ENCODE data around the gene RGL4.
"Not testable (repeated sequence)": the region's sequence is repeated elsewhere in the genome, so short reads cannot be mapped to it uniquely, and the experiment has no call there.

RGL4 gene, protein sequence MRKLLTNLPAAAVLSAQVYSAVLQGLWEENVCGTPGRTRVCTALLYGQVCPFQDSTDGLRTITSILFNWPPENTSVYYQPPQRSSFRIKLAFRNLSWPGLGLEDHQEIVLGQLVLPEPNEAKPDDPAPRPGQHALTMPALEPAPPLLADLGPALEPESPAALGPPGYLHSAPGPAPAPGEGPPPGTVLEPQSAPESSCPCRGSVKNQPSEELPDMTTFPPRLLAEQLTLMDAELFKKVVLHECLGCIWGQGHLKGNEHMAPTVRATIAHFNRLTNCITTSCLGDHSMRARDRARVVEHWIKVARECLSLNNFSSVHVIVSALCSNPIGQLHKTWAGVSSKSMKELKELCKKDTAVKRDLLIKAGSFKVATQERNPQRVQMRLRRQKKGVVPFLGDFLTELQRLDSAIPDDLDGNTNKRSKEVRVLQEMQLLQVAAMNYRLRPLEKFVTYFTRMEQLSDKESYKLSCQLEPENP

GRCh38 chr22:23690713-23691112 lies at the start of gene RGL4:
TSS of gene RGL4 (plus strand) at chr22:23691013. CDS start at chr22:23692031, 1,018 bp downstream.
- DNase-seq: no peak

GRCh38 chr22:23646526-23646925 lies 44.3 kb upstream of the RGL4 start:
- not testable (repeated sequence) for DNase-seq

GRCh38 chr22:23649071-23649501 lies 41.7 kb upstream of the RGL4 start:
- no peak for DNase-seq

- DNase-seq: no peak
These were observed 39.1 kb upstream of the RGL4 start for GRCh38 chr22:23651676-23652075.

DNA sequence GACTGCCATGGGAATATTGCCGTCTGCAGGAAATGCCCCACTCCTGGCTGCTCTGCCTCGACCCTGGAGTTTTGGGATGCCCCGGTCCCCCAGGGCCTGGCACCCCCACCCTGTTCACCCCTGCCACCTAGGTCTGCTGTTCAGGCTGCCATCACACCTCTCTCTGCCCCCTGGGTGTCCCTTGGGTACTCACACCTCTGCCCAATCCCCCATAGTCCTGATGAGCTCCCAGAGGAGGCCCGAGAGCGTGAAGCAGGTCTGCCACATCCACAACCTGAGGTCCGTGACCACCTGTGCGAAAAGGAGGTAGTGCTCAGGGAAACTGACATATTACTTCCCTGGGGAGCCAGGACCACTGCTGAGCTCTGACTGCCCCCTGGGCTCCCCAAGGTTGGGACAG lies 38.5 kb upstream of the RGL4 start:
- DNase-seq: no peak

GRCh38 chr22:23652711-23653110 lies 38.1 kb upstream of the RGL4 start:
- DNase-seq: no peak

GRCh38 chr22:23655891-23656475 lies 34.8 kb upstream of the RGL4 start:
- DNase-seq: no peak

DNA sequence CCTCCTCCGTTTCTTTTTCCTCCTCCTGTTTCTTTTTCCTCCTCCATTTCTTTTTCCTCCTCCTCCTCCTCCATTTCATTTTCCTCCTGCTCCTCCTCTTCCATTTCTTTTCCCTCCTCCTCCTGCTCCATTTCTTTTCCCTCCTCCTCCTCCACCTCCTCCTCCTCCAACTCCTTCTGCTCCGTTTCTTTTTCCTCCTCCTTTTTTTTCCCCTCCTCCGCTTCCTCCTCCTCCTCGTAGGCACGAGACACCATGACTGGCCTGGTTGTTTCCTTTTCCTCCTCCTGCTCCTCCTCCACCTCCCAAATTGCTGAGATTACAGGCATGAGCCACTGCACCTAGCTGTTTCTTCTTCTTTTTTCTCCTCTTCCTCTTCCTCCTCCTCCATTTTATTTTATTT lies 33.1 kb upstream of the RGL4 start:
- DNase-seq: no peak

DNA sequence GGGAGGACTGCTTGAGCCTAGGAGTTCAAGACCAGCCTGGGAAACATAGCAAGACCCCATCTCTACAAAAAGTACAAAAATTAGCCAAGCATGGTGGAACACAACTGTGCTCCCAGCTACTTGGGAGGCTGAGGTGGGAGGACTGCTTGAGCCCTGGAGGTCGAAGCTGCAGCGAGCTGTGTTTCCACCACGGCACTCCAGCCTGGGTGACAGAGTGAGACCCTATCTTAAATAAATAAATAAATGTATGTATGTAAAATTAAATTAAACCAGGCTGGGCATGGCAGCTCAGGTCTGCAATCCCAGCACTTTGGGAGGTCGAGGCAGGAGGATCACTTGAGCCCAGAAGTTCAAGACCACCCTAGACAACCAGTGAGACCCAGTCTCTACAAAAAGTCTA lies 30.4 kb upstream of the RGL4 start:
- DNase-seq: not testable (repeated sequence)

DNA sequence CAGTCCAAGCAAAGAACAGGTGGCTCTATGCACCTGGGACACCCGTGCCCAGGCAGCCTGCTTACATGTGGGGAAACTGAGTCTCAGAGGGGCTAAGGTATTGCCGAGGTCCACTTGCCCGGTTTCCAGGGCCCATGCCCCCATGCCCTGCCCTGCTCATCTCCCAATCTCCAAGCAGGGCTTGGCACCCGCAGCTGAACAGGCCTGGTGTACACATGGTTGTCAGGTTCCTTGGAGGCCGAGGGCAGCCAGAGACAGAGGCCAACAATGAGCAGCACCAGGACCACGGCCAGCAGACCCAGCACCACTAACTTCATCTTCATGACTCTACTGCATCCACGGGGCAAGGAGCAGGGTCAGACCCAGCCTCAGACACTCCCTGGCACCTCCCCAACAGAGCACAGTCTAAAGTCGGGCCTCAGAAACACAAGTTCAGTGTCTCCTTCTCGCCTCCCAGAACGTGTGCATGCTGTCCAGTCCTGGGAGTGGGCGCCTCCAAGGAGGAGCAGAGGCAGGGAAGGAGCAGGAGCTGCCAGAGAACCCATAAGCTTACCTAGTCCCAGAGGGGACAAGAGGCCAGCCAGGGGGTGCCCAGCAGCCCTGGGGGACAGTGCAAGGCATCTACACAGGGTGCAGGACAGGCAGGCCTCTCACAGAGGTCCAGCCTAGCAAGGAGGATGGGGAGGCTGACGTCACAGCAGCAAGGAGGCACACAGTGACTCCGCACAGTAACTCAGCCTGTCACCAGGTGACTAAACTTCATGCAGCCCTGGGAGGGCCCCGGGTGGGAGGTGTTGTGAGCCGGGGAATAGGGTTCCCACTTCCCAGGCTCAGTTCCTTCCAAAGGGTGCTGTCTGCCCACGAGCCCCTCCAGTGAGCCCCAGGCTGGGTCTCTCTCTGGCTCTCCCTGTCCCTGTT lies 20.2 kb upstream of the RGL4 start:
- DNase-seq: no peak

DNA sequence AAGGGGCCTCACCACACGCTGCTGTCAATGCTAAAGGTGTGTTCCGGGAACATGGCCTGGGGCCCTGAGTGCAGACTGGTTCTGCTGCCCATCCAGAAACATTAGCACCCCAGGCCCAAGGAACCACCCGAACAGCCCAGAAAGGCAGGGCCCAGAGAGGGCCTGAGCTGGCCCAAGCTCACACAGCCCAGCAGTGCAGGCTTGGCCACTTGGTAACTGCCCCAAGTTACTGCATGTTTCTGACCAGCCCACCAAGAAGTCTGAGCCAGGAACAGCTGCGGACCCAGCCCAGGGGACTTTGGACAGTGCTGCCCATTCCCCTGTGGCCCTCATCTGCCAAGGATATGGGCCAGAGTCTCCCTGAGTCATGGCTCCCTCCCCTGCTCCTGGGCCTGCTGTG lies 19.4 kb upstream of the RGL4 start:
- DNase-seq: not testable (repeated sequence)

DNA sequence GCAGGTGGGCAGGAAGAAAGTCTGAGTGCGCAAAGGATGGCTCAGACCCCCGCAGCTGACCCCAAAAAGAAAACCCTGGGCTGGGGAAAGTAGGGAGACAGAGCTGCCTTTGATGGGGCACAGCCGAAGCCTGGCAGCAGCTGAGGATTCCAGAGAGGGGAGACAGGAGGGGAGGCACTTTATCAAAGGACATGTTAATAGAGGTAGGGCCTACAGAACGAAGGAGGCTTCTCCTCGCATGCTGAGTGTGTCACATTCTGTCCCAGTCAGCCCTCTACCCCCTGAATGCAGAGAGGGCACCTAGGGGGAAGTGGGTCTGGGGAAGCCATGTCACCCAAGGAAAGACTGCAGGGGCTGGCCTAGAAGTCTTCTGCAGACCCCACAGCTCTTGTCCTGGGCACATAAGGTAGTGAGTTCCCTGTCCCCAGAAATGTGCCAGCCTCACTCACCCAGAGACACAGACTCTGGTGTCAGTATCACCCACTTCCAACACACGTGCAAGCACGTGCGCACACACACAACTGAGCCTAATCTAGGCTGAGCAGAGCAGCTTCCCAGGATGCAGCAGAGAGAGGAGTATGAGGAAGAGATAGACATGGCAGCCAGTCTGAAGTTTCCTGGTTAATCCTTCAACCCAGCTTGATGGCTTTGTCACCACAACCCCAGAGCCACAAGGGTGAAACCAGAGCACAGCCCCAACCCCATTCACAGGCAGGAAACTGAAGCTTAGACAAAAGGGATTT lies 18.3 kb upstream of the RGL4 start:
- not testable (repeated sequence) for DNase-seq

DNA sequence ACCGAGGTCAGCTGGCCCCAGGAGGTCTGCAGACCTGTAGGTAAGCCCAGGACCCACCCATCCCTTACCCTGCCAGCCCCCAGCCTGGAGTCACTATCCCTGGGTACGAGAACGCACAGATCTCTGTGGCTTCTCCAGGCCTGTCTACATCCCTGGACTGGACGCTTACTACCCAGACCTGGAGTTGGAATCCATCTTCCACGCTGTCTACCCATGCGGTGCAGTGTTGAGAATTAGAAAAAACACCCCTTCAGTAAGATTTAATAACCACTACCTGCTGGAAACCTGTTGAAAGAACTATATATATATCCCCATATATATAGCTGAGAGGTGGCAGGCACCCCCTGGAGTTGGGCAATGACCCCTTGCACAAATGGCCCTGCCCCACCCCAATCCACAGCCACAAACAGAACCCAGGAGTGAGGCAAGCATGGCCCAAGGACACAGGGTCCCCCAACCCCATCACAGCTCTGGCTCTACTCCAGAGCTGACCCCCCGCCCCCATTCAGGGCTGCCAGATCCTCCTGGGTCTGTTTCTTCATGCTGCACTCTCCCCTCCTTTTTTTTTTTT lies 17.7 kb upstream of the RGL4 start:
- no peak for DNase-seq

GRCh38 chr22:23673826-23674690 lies 16.8 kb upstream of the RGL4 start:
- no peak for DNase-seq

DNA sequence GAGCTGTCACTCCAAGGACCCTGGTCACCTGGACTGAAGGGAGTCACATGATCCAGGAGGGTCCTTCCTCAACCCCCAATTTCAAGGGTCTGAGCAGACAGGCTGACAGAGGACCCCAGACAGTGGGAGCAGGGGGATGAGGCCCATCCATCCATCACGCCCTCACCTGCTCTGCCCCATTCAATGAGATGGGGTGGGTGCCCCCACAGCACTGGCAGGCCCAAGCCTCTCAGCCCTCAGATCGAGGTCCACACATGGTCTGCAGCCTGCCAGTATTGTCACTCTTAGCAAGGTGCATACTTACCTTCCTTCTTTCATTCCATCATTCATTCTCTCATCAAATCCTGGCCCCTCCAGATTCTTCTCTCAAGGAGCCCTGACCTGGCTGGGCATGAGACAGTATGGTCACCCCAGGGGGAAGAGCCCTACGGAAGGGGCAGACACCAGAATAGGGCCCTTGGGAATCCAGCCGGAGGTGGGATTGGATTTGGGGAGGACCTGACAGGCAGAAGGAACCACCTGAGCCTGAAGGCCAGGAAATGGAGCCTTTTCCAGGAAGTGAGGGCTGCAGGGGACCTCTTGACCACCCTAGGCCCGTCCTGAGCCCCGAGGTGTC lies 15.8 kb upstream of the RGL4 start:
- DNase-seq: not testable (repeated sequence)

DNA sequence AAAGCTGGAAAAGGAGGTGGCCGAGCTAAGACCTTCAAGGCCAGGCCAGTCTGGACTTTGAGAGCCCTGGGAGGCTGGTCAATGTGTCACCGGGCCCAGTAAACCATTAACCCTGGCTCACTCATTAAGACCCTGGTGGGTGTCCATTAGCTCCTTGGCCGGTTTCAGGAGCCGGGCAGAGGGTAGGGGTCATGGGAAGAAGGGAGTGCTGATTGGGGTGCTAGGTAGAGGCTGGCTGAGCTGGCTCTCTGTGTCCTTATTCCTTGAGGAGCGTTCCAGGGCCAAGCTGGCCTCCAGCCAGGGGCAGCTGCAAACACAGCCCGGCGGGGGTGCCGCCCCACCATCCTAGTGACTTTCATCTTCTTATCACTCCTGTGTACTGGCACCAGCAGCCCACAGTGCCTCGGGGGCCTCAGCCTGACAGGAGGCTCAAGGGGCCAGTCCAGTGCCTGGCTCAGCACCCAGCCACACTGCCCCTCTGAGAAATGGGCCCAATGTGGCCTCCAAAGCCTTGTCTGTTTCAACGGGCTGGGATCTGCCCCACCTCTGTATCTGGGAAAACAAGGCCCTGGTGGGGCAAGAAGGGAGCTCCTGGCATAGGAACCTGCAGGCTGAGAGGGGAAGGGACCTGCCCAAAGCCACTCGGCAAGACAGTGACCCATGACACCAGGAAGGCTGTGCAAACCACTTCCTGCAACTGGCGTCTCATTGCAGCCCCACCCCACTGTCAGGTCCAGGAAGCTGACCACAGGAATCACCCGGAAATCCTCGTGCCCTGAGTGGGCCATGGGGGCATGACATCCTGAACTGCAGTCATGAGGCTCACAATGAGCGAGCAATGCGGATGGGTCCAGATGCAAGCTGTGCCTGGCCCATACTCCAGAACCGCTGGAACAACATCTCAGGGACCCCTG lies 15.1 kb upstream of the RGL4 start:
- no peak for DNase-seq

DNA sequence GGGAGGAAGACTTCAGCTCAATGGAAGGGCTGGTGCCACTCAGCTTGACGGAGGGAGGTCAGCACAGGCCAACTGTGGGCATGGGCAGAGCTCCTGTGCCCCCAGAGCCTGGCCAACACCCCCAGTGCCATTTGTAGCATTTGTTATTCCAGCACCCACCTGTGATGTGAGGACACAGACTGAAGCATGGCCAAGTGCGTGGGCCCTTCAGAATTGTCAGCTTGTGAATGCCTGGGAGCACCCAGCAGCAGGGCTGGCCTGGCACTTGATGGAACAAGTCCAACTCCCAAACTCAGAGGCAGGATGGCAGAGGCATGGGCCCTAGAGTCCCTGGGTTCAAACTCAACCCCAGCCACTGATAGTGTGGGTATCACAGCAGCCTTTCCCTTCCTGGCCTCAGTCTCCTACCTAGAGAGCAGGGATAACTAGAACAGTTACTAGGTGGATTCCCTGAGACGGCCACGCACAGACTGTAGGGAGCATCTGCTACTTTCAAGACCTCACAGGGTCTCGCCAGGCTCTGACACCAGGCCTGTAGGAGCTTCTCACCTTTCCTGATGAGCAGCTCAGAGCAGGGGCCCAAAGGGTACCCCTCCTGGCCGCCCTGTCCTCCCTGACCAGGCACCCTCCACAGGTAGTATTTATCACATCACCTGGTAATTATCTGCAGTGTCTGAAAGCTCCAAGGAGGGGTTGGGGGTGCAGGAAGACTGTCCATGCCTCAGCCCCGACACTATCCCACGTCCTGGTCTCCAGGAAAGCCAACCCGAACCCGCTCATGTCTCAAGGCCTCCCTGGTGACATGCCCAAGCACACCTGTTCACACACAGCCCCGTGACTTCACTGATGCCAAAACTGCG lies 13.7 kb upstream of the RGL4 start:
- not testable (repeated sequence) for DNase-seq

DNA sequence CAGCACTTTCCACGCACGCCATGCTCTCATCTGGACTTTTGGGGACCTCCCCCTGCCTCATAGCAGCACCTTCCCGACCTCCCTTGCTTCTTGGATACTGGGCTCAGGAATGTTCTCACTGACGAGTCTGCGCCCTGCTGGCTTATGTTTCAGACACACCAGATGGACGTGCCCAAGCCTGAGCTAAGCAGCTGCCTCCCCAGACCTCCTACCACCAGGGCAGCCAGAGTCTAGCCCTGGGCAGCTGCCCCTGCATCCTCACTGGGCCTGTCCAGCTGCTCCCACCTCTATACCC lies 13.2 kb upstream of the RGL4 start:
- DNase-seq: no peak

DNA sequence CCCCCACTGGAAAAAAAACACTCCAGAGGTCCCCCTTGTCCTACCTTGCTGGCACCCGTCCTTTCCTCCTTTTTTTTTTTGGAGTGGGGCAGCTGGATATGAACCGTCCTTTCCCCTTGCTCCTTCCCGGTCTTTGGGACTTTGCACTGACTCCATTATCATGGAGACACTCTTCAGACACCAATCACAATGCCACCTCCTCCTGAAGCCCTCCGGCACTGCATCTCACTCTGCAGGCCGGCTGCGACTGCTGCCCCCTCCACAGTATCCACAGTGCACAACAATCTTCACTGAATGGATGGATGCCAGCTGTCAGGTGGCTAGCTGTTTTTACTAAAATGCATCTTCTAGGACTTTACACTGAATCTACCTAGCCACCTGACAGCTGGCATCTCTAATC lies 12.7 kb upstream of the RGL4 start:
- DNase-seq: no peak

Data from NCI-H2081 (cell line).